Measurements from ENCODE around the gene MYADM. TPM values are rescaled to one million over a fixed set of nuclear protein-coding genes. Genes with fewer than 3 reads are reported as not detected.

The MYADM gene
- total and polyA plus RNA-seq, 2 of the 13 experiments (the other 11 are each of a cell fraction or from before 2014, with no cell fraction given): 19.9 to 38.1 TPM

DNA sequence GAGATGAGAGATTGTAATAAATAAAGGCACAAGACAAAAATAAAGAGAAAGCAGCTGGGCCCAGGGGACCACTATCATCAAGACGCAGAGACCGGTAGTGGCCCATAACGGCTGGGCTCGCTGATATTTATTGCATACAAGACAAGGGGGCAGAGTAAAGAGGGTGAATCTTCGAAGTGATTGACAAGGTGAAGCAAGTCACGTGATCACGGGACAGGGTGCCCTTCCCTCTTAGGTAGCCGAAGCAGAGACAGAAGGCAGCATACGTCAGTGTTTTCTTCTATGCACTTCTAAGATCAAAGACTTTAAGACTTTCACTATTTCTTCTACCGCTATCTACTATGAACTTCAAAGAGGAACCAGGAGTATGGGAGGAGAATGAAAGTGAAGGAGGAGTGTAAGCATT lies 9.7 kb downstream of the MYADM start:
- peaks cover 9 to 26% of the 10 kb centered on the region in 2 experiments; a peak in 4 of 5 replicates for H3K36me3 ChIP-seq (replicated peaks in 1 of 2; ENCODE audit: control insufficient read depth in 1 of 2, insufficient read depth in 2 of 2, low read length in 2 of 2)
- in situ Hi-C loops (cut with HindIII; ENCODE audit: extremely low pct_ligation_motif_present, low pct_unique_long_range_greater_than_20kb): no loop called here
- intact Hi-C loops (cut with micrococcal nuclease; ENCODE audit: unreplicated experiment): no loop called here
- no peak overlapping the region for H2AFZ ChIP-seq (ENCODE audit: low read length)
- H3K27me3 ChIP-seq (ENCODE audit: control insufficient read depth in 1 of 2, insufficient read depth in 2 of 2, low read length in 2 of 2): peaks cover 0 to 9% of the 10 kb centered on the region in 2 experiments; a peak in 2 of 5 replicates
- no peak for ATAC-seq
- H3K4me3 ChIP-seq (replicated peaks in 1 of 3; ENCODE audit: insufficient read depth in 1 of 3, low read depth in 2 of 3, low read length in 3 of 3): no peak overlapping the region
- FAIRE-seq: no peak
- H3K9me3 ChIP-seq (ENCODE audit: low read length): no peaks in the 10 kb centered on the region
- H3K79me2 ChIP-seq (ENCODE audit: insufficient read depth, low read length): no peaks in the 10 kb centered on the region
- TF ChIP-seq ZNF552 (CRISPR knock-in tag; IDR thresholded peaks at IDR 0.05; ENCODE audit: borderline replicate concordance) (no peak), ZNF709 (CRISPR knock-in tag; IDR thresholded peaks at IDR 0.05) (no peak), AGO2 (optimal IDR thresholded peaks at IDR 0.05; ENCODE audit: low read depth, low read length) (no peak), SYNCRIP (IDR thresholded peaks at IDR 0.05; ENCODE audit: insufficient read depth, low read depth, low read length) (no peak), POLR2G (IDR thresholded peaks at IDR 0.05; ENCODE audit: low read depth, low read length) (peak; percentile 45; the same call in 1 of the 2 replicates), POLR2AphosphoS2 (IDR thresholded peaks at IDR 0.05; ENCODE audit: low read depth, low read length) (peak; percentile 1), RBM22 (optimal IDR thresholded peaks at IDR 0.05; ENCODE audit: low read length) (no peak), ZNF878 (CRISPR knock-in tag; IDR thresholded peaks at IDR 0.05) (no peak)
- TF ChIP-seq, protein P1, sequence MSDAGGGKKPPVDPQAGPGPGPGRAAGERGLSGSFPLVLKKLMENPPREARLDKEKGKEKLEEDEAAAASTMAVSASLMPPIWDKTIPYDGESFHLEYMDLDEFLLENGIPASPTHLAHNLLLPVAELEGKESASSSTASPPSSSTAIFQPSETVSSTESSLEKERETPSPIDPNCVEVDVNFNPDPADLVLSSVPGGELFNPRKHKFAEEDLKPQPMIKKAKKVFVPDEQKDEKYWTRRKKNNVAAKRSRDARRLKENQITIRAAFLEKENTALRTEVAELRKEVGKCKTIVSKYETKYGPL (CRISPR knock-in tag; IDR thresholded peaks at IDR 0.05): no peak
- TF ChIP-seq, protein P2, sequence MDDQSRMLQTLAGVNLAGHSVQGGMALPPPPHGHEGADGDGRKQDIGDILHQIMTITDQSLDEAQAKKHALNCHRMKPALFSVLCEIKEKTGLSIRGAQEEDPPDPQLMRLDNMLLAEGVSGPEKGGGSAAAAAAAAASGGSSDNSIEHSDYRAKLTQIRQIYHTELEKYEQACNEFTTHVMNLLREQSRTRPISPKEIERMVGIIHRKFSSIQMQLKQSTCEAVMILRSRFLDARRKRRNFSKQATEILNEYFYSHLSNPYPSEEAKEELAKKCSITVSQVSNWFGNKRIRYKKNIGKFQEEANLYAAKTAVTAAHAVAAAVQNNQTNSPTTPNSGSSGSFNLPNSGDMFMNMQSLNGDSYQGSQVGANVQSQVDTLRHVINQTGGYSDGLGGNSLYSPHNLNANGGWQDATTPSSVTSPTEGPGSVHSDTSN (CRISPR knock-in tag; IDR thresholded peaks at IDR 0.05; ENCODE audit: borderline replicate concordance): no peak
- WGBS (ENCODE audit: low lambda C conversion rate): 85% methylated on average over 10 of the region's 10 CpGs
- ChIA-PET CTCF (ENCODE audit: low intra/inter-chr PET ratio, low total read pairs) (no interaction called here), POLR2A (interaction anchor here (4.3 kb wide), 1 partner anchor 11 kb away, joined by 102 read pairs; the partner anchor contains the start of gene MYADM)
- DNase-seq (ENCODE audit: low spot score): no peak
- H3K4me2 ChIP-seq (ENCODE audit: low read depth, low read length): no peak overlapping the region
- H3K9ac ChIP-seq (ENCODE audit: insufficient read depth, low read depth, low read length): no peak overlapping the region
- peaks cover 30% of the 10 kb centered on the region for H3K4me1 ChIP-seq (ENCODE audit: insufficient read depth, low read length)
- no peak overlapping the region for H3K27ac ChIP-seq (ENCODE audit: extremely low read length, insufficient read depth, low read length)
- no TSS peak for BruUV-seq (replicated peaks)
- peaks cover 10% of the 10 kb centered on the region for H4K20me1 ChIP-seq (ENCODE audit: insufficient read depth, low read length)

All from HepG2 (cell line).